HepG2 (cell line): ENCODE results near the gene OR6S1. TPM values are rescaled to one million over a fixed set of nuclear protein-coding genes. Genes with fewer than 3 reads are reported as not detected.

Source experiments
- ATAC-seq: fragments of 200-7000 bp; cut with Tn5 transposase; 3 replicates; pipeline ENCODE4 v1.9.1; 2020; ENCODE audit warnings: mild to moderate bottlenecking, moderate library complexity
- BruUV-seq: library from RNA; stranded (reverse); fragments of 400-500 nt; replicated peaks from 2 replicates; lab custom pipeline; 2021; lab: Mats Ljungman, UMichigan
- CTCF ChIA-PET: fragments of 300-600 bp; formaldehyde crosslinking; extraction: SDS; loops from one replicate; lab custom pipeline; 2021; ENCODE audit warnings: low total read pairs, inconsistent platforms, low intra/inter-chr PET ratio; lab: Yijun Ruan, JAX
- POLR2A ChIA-PET: fragments of 350-600 bp; sonication (Branson Sonifier 250); formaldehyde crosslinking; loops from one replicate; lab custom pipeline; 2020; ENCODE audit warnings: antibody characterized with exemption, inconsistent platforms; lab: Yijun Ruan, JAX
- DNase-seq: peaks from one replicate; pipeline ENCODE4 v3.0.0-alpha.2; 2015; ENCODE audit warnings: low spot score
- FAIRE-seq: peaks from 3 replicates; lab custom pipeline; 2011; peaks lifted over from hg19 to GRCh38; lab: Jason Lieb, UNC
- H2AFZ ChIP-seq: one replicate; pipeline ENCODE4 v1.6.1; 2011; ENCODE audit warnings: low read length, inconsistent platforms
- H3K27ac ChIP-seq: fragments of 300-600 bp; 3 replicates; pipeline ENCODE4 v1.8.0; 2011; ENCODE audit warnings: mixed run types, mild to moderate bottlenecking, mixed read lengths, low read length, inconsistent platforms; ENCODE audit not compliant: insufficient read depth; ENCODE audit errors: extremely low read length
- H3K27me3 ChIP-seq, 2 experiments: fragments of 200-600 bp in 1 of 2; 2 replicates in 1 of 2; 3 replicates in 1 of 2; pipeline versions ENCODE4 v1.6.0 to v1.8.0; 2011; ENCODE audit warnings: low read length in 2 of 2, mild to moderate bottlenecking in 2 of 2, moderate library complexity in 2 of 2, inconsistent platforms in 1 of 2; ENCODE audit not compliant: insufficient read depth in 2 of 2, control insufficient read depth in 1 of 2
- H3K36me3 ChIP-seq, 2 experiments: fragments of 200-600 bp in 1 of 2; replicated peaks in 1 of 2; 2 replicates in 1 of 2; 3 replicates in 1 of 2; pipeline versions ENCODE4 v1.5.1 to v1.8.0; 2011; ENCODE audit warnings: low read length in 2 of 2, inconsistent platforms in 1 of 2; ENCODE audit not compliant: insufficient read depth in 2 of 2, control insufficient read depth in 1 of 2
- H3K4me1 ChIP-seq: 2 replicates; pipeline ENCODE4 v1.5.1; 2012; ENCODE audit warnings: low read length, inconsistent platforms; ENCODE audit not compliant: insufficient read depth
- H3K4me2 ChIP-seq: 2 replicates; pipeline ENCODE4 v1.6.0; 2011; ENCODE audit warnings: low read depth, low read length, inconsistent platforms
- H3K4me3 ChIP-seq, 3 experiments: fragments of 200-600 bp in 1 of 3; sonication (generic), shearing (Covaris generic) in 1 of 3; replicated peaks in 1 of 3; 2 replicates each; pipeline ENCODE4 v1.5.1; 2011 to 2016; ENCODE audit warnings: low read length in 3 of 3, inconsistent platforms in 2 of 3, low read depth in 2 of 3, mild to moderate bottlenecking in 2 of 3, control low read depth in 1 of 3, mixed read lengths in 1 of 3; ENCODE audit not compliant: insufficient read depth in 1 of 3
- H3K79me2 ChIP-seq: one replicate; pipeline ENCODE4 v1.6.1; 2011; ENCODE audit warnings: low read length, inconsistent platforms; ENCODE audit not compliant: insufficient read depth
- H3K9ac ChIP-seq: 2 replicates; pipeline ENCODE4 v1.6.0; 2011; ENCODE audit warnings: mild to moderate bottlenecking, low read depth, low read length, inconsistent platforms; ENCODE audit not compliant: insufficient read depth
- H3K9me3 ChIP-seq: 2 replicates; pipeline ENCODE4 v1.5.1; 2012; ENCODE audit warnings: mild to moderate bottlenecking, low read length
- H4K20me1 ChIP-seq: 2 replicates; pipeline ENCODE4 v1.6.0; 2011; ENCODE audit warnings: inconsistent platforms, mild to moderate bottlenecking, low read length, moderate library complexity; ENCODE audit not compliant: insufficient read depth
- EHMT2 ChIP-seq: fragments of 200-600 bp; sonication (generic); IDR thresholded peaks from 2 replicates; pipeline ENCODE4 v1.7.0; 2017; ENCODE audit warnings: antibody characterized with exemption, low read depth, low read length, borderline replicate concordance
- EP300 ChIP-seq, 3 experiments: sonication (generic) in 1 of 3; formaldehyde crosslinking in 1 of 3; IDR thresholded peaks; 2 replicates each; pipeline versions ENCODE4 v1.5.1 to v1.6.1; 2011 to 2020; ENCODE audit warnings: low read depth in 2 of 3, low read length in 2 of 3, borderline replicate concordance in 1 of 3, improper control_type of control experiment in 1 of 3, mild to moderate bottlenecking in 1 of 3, missing genetic modification reagents in 1 of 3, moderate library complexity in 1 of 3
- MAFG ChIP-seq: sonication (generic); formaldehyde crosslinking; IDR thresholded peaks from 2 replicates; pipeline ENCODE4 v1.5.1; 2020; ENCODE audit warnings: mild to moderate bottlenecking, missing genetic modification reagents
- RBAK ChIP-seq: sonication (generic); formaldehyde crosslinking; IDR thresholded peaks from 2 replicates; pipeline ENCODE4 v1.5.1; 2020; ENCODE audit warnings: mild to moderate bottlenecking, missing genetic modification reagents
- TBX2 ChIP-seq: sonication (generic); formaldehyde crosslinking; IDR thresholded peaks from 2 replicates; pipeline ENCODE4 v1.5.0; 2020; ENCODE audit warnings: missing genetic modification reagents, mild to moderate bottlenecking, borderline replicate concordance
- ZBTB14 ChIP-seq: sonication (generic); formaldehyde crosslinking; IDR thresholded peaks from 2 replicates; pipeline ENCODE4 v1.4.0; 2020; ENCODE audit warnings: missing genetic modification reagents
- ZUFSP ChIP-seq: sonication (generic); formaldehyde crosslinking; IDR thresholded peaks from 2 replicates; pipeline ENCODE4 v1.9.0; 2021; ENCODE audit warnings: missing genetic modification reagents, mild to moderate bottlenecking, borderline replicate concordance
- WGBS: methylation state at CpG from one replicate; pipeline ENCODE4 v1.1.6; 2017; ENCODE audit warnings: low lambda C conversion rate; 5-methylcytosine and 5-hydroxymethylcytosine counted together
- in situ Hi-C: cut with HindIII; loops from 2 replicates; pipeline ENCODE4 v1.10.0; 2017; ENCODE audit warnings: low pct_unique_long_range_greater_than_20kb; ENCODE audit not compliant: extremely low pct_ligation_motif_present
- intact Hi-C: fragments of 100-400 bp; cut with micrococcal nuclease; formaldehyde crosslinking; loops from one replicate; pipeline ENCODE4 v1.10.0; 2022; ENCODE audit not compliant: unreplicated experiment
- polyA plus RNA-seq, 8 experiments: library from polyadenylated mRNA; depleted of rRNA in 3 of 8; stranded (reverse) in 7 of 8; unstranded in 1 of 8; fragments of >200 nt; fragmentation: Illumina TruSeq in 4 of 8; extraction: Trizol in 4 of 8; gene quantifications; 2 replicates each; pipeline versions ENCODE4 v1.2.1 to v1.2.3, GENCODE V29; 2011 to 2016; ENCODE audit warnings: low read depth in 4 of 8, missing spikeins in 1 of 8, mixed read lengths in 1 of 8; ENCODE audit not compliant: insufficient read depth in 1 of 8
- total RNA-seq, 5 experiments: library from RNA; depleted of rRNA; stranded (reverse); fragments of >200 nt; fragmentation: Illumina TruSeq; extraction: Trizol; gene quantifications; 2 replicates each; pipeline ENCODE4 v1.2.3, GENCODE V29; 2016; ENCODE audit warnings: low read depth in 1 of 5
- TF ChIP-seq, protein P1 (sequence below), 2 experiments: fragments of 450-650 bp in 1 of 2; sonication (generic) in 1 of 2; formaldehyde crosslinking in 1 of 2; IDR thresholded peaks; 2 replicates each; pipeline versions ENCODE4 v1.6.1 to v1.8.0; 2016 to 2022; ENCODE audit warnings: antibody characterized with exemption in 1 of 2, mild to moderate bottlenecking in 1 of 2, missing genetic modification reagents in 1 of 2

Gene OR6S1
- total and polyA plus RNA-seq, 2 of the 13 experiments (the other 11 are each of a cell fraction or from before 2014, with no cell fraction given): 0.09 TPM; not detected in 1

DNA sequence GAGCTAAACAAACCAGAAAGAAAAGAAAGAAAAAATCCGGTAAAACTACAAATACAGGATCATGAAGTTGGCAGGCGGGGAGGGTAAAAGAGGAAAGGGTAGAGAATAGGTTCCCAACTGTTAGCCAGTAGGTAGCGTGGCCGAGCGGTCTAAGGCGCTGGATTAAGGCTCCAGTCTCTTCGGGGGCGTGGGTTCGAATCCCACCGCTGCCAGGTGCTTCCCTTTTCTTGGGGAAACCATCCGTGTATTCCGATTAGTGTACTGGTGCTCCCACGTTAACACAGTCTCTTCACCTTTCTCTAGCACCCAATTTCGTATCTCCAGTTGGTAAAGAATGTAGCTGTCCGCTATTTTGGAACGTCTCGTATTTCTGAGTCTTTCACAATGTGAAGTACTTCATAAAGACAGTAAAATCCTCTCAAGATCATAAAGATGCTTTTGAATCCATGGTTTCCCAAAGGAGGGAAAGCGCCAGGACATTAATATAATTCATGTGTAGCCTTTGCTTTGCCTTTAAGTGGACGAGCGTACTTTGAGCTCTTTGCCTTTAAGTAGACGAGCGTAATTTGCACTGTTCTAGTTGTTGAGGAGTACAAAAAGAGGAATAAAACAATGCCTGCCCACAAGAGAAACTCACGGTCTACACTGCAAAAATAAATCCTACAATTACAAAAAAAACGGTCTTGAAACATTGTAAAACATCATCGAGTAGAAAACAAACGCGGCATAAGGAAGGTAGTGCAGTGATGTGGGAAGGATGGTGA lies 31.3 kb downstream of the OR6S1 start:
- no peaks in the 10 kb centered on the region for H3K79me2 ChIP-seq
- H4K20me1 ChIP-seq: no peaks in the 10 kb centered on the region
- no peaks in the 10 kb centered on the region; a peak in 1 of 5 replicates for H3K27me3 ChIP-seq
- peak overlapping the region; percentile 38 for H3K27ac ChIP-seq
- FAIRE-seq (peak; percentile 37), DNase-seq (peak; percentile 81), ATAC-seq (peak; percentile 46)
- intact Hi-C loops (no loop called here), in situ Hi-C loops (loop anchor here (25.0 kb wide), 1 partner anchor 148 kb away; the partner anchor contains the start of genes APEX1, OSGEP, PIP4P1 and PNP)
- H3K4me3 ChIP-seq: peak overlapping the region; percentile 78 to 99 (median 94)
- BruUV-seq: no TSS peak
- peaks cover 73% of the 10 kb centered on the region for H3K4me1 ChIP-seq
- H3K9me3 ChIP-seq: no peaks in the 10 kb centered on the region
- ChIA-PET POLR2A (interaction anchor here (0.7 to 2.3 kb wide), 6 partner anchors 21 to 267 kb away, joined by 3 to 10 read pairs (median 6); partner anchors contain the start of genes APEX1, PARP2 and RNASE4), CTCF (interaction anchor here (0.8 to 2.7 kb wide), 9 partner anchors 12 to 283 kb away, joined by 3 to 48 read pairs (median 7); no protein-coding TSS in a partner anchor)
- H2AFZ ChIP-seq: peak overlapping the region; percentile 24
- no peaks in the 10 kb centered on the region for H3K36me3 ChIP-seq
- H3K4me2 ChIP-seq: peak overlapping the region; percentile 83
- 3% methylated on average over 27 of the region's 27 CpGs for WGBS
- peak overlapping the region; percentile 63 for H3K9ac ChIP-seq
- TF ChIP-seq RBAK: no peak
- 0 out of 4 replicates have a peak, but pooled peaks of 1 of the 2 experiments have one; percentile 31 for TF ChIP-seq EP300 (IDR thresholded peaks at IDR 0.05; ENCODE audit: low read depth in 2 of 2, low read length in 2 of 2)
- TF ChIP-seq EP300 (CRISPR knock-in tag; IDR thresholded peaks at IDR 0.05; ENCODE audit: borderline replicate concordance): no peak; the same call in 1 of the 2 replicates
- TF ChIP-seq, protein P1, sequence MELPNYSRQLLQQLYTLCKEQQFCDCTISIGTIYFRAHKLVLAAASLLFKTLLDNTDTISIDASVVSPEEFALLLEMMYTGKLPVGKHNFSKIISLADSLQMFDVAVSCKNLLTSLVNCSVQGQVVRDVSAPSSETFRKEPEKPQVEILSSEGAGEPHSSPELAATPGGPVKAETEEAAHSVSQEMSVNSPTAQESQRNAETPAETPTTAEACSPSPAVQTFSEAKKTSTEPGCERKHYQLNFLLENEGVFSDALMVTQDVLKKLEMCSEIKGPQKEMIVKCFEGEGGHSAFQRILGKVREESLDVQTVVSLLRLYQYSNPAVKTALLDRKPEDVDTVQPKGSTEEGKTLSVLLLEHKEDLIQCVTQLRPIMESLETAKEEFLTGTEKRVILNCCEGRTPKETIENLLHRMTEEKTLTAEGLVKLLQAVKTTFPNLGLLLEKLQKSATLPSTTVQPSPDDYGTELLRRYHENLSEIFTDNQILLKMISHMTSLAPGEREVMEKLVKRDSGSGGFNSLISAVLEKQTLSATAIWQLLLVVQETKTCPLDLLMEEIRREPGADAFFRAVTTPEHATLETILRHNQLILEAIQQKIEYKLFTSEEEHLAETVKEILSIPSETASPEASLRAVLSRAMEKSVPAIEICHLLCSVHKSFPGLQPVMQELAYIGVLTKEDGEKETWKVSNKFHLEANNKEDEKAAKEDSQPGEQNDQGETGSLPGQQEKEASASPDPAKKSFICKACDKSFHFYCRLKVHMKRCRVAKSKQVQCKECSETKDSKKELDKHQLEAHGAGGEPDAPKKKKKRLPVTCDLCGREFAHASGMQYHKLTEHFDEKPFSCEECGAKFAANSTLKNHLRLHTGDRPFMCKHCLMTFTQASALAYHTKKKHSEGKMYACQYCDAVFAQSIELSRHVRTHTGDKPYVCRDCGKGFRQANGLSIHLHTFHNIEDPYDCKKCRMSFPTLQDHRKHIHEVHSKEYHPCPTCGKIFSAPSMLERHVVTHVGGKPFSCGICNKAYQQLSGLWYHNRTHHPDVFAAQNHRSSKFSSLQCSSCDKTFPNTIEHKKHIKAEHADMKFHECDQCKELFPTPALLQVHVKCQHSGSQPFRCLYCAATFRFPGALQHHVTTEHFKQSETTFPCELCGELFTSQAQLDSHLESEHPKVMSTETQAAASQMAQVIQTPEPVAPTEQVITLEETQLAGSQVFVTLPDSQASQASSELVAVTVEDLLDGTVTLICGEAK (IDR thresholded peaks at IDR 0.05): no peak
- TF ChIP-seq, protein P1 (CRISPR knock-in tag; IDR thresholded peaks at IDR 0.05): peak; percentile 76; the same call in 1 of the 2 replicates
- TF ChIP-seq ZUFSP (CRISPR knock-in tag): no peak
- peak; percentile 32 for TF ChIP-seq TBX2
- no peak for TF ChIP-seq ZBTB14 (CRISPR knock-in tag)
- no peak for TF ChIP-seq MAFG
- TF ChIP-seq EHMT2: no peak
